ENCODE results near the gene CAMK2D.

DNA sequence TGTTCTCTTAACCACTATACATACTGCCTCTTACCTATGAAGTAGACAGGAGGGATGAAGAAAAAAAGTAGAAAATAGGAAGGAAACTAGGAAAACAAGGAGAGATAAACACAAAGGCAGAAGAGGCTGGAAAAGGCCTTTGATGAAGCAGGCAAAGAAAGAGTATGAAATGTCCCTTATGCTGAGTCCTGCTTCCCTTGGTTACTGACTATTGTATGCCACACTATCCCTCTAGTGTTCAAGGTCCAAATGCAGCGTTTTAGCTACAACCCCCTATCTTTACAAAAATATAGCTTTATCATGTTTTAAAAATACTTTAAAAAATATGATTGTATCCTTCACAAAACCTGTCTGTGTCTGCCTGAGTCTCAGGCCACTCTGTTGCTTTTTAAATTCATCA, 233.1 kb downstream of the CAMK2D start:
- no peak for TF ChIP-seq CTCF (conservative IDR thresholded peaks at IDR 0.05 in 1 of 2, IDR thresholded peaks at IDR 0.05 in 1 of 2; ENCODE audit: low read depth in 1 of 2, low read length in 2 of 2)
- TF ChIP-seq EZH2 (IDR thresholded peaks at IDR 0.05; ENCODE audit: low read length, missing control alignments): no peak

Measured in fibroblast of lung (primary cell).